ENCODE results near the gene CAMTA1.

CAMTA1 gene

GRCh38 chr1:7227654-7228053, 442.4 kb downstream of the CAMTA1 start:
- DNase-seq (ENCODE audit: extremely low spot score): no peak
- POLR2A ChIA-PET: no interaction called here
- CTCF ChIA-PET: no interaction called here
- no peak for TF ChIP-seq ARNT (IDR thresholded peaks at IDR 0.05)
- TF ChIP-seq HDGF (IDR thresholded peaks at IDR 0.05; ENCODE audit: borderline replicate concordance): no peak
- TF ChIP-seq ZNF384 (IDR thresholded peaks at IDR 0.05): no peak
- no peak for TF ChIP-seq FOXM1 (IDR thresholded peaks at IDR 0.05; ENCODE audit: borderline replicate concordance)

- TF ChIP-seq FOXK2 (IDR thresholded peaks at IDR 0.05): no peak
- TF ChIP-seq SP1 (IDR thresholded peaks at IDR 0.05): no peak
- TF ChIP-seq NFRKB (IDR thresholded peaks at IDR 0.05): no peak
- TF ChIP-seq FOXM1 (IDR thresholded peaks at IDR 0.05; ENCODE audit: borderline replicate concordance): no peak
- no peak for TF ChIP-seq ARNT (IDR thresholded peaks at IDR 0.05)
- TF ChIP-seq HDGF (IDR thresholded peaks at IDR 0.05; ENCODE audit: borderline replicate concordance): no peak
- TF ChIP-seq SUZ12 (IDR thresholded peaks at IDR 0.05): no peak
- no peak for TF ChIP-seq CTBP1 (IDR thresholded peaks at IDR 0.05; ENCODE audit: borderline replicate concordance)
- TF ChIP-seq FOXA1 (IDR thresholded peaks at IDR 0.05): no peak
- TF ChIP-seq ELF4 (IDR thresholded peaks at IDR 0.05): no peak
- TF ChIP-seq BHLHE40 (IDR thresholded peaks at IDR 0.05; ENCODE audit: borderline replicate concordance): no peak
- TF ChIP-seq LEF1 (IDR thresholded peaks at IDR 0.05; ENCODE audit: borderline replicate concordance): no peak
- no peak for TF ChIP-seq TARDBP (IDR thresholded peaks at IDR 0.05)
- TF ChIP-seq L3MBTL2 (conservative IDR thresholded peaks at IDR 0.05): no peak
- TF ChIP-seq ZNF384 (IDR thresholded peaks at IDR 0.05): no peak
- no peak for TF ChIP-seq PKNOX1 (IDR thresholded peaks at IDR 0.05)
- POLR2A ChIA-PET: no interaction called here
- CTCF ChIA-PET: no interaction called here
- no peak for DNase-seq (ENCODE audit: extremely low spot score)
These were observed 443.2 kb downstream of the CAMTA1 start for GRCh38 chr1:7228252-7228961.

- TF ChIP-seq LEF1 (IDR thresholded peaks at IDR 0.05; ENCODE audit: borderline replicate concordance): no peak
- no peak for TF ChIP-seq CTBP1 (IDR thresholded peaks at IDR 0.05; ENCODE audit: borderline replicate concordance)
- TF ChIP-seq ZNF384 (IDR thresholded peaks at IDR 0.05): no peak
- TF ChIP-seq PKNOX1 (IDR thresholded peaks at IDR 0.05): no peak
- no peak for TF ChIP-seq SP1 (IDR thresholded peaks at IDR 0.05)
- TF ChIP-seq BHLHE40 (IDR thresholded peaks at IDR 0.05; ENCODE audit: borderline replicate concordance): no peak
- no peak for TF ChIP-seq FOXK2 (IDR thresholded peaks at IDR 0.05)
- TF ChIP-seq FOXM1 (IDR thresholded peaks at IDR 0.05; ENCODE audit: borderline replicate concordance): no peak
- no peak for TF ChIP-seq SUZ12 (IDR thresholded peaks at IDR 0.05)
- no peak for TF ChIP-seq TARDBP (IDR thresholded peaks at IDR 0.05)
- ChIA-PET POLR2A (no interaction called here), CTCF (no interaction called here)
- no peak for DNase-seq (ENCODE audit: extremely low spot score)
These were observed 443.9 kb downstream of the CAMTA1 start for GRCh38 chr1:7229186-7229585.

DNA sequence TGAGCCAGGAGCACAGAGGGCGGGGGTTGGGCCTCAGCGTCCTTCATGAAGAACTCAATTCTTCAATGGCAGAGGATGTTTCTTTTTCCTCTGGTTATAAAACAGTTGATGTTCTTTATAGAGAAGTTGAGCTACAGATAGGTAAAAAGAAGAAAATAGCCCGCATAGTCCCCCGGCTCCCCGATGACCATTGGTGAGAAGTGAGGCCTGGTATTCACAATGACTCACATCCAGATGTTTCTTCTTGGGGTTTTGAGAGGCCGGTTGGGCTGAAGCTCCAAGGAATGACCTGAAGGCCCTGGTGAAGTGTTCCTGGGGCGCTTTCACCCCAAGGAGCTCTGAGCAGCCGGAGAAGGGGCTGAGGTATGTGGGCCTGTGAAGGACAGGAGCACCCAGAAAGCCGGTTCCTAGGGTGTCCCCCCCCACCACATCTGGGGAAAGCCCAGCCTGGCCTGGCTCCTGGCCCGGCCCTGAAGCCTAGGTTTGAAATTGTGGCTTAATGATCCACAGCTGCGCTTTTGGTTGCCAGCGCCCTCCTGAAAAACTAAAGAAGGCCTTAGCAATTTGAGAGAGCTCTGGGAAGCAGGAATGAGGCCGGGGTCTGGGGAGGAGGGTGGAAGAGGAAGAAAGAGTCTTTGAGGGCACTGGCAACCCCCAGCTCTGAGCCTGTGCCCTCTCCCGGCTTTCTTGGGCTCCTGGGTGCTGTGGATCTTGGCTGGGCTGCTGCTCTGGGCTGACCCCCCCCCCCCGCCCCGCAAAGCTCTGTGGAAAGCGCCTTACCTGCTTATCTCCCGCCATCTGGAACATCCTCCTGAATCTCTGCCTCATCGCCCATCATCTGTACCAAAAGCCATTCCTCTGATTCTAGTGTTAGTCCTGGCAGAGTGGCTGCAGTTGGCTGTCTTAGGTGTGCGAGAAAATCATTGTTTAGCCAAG, 444.7 kb downstream of the CAMTA1 start:
- TF ChIP-seq NFRKB (IDR thresholded peaks at IDR 0.05) (no peak), FOXM1 (IDR thresholded peaks at IDR 0.05; ENCODE audit: borderline replicate concordance) (no peak), L3MBTL2 (conservative IDR thresholded peaks at IDR 0.05) (no peak), SUZ12 (IDR thresholded peaks at IDR 0.05) (no peak), TARDBP (IDR thresholded peaks at IDR 0.05) (no peak), ARNT (IDR thresholded peaks at IDR 0.05) (no peak), LEF1 (IDR thresholded peaks at IDR 0.05; ENCODE audit: borderline replicate concordance) (no peak), FOXK2 (IDR thresholded peaks at IDR 0.05) (no peak), ELF4 (IDR thresholded peaks at IDR 0.05) (no peak), ZNF384 (IDR thresholded peaks at IDR 0.05) (no peak), FOXA1 (IDR thresholded peaks at IDR 0.05) (no peak), SP1 (IDR thresholded peaks at IDR 0.05) (no peak), BHLHE40 (IDR thresholded peaks at IDR 0.05; ENCODE audit: borderline replicate concordance) (no peak), HDGF (IDR thresholded peaks at IDR 0.05; ENCODE audit: borderline replicate concordance) (no peak), PKNOX1 (IDR thresholded peaks at IDR 0.05) (no peak), CTBP1 (IDR thresholded peaks at IDR 0.05; ENCODE audit: borderline replicate concordance) (no peak)
- ChIA-PET POLR2A (no interaction called here), CTCF (interaction anchor here (0.7 kb wide), 1 partner anchor 22 kb away, joined by 3 read pairs; no protein-coding TSS in a partner anchor)
- no peak for DNase-seq (ENCODE audit: extremely low spot score)

DNA sequence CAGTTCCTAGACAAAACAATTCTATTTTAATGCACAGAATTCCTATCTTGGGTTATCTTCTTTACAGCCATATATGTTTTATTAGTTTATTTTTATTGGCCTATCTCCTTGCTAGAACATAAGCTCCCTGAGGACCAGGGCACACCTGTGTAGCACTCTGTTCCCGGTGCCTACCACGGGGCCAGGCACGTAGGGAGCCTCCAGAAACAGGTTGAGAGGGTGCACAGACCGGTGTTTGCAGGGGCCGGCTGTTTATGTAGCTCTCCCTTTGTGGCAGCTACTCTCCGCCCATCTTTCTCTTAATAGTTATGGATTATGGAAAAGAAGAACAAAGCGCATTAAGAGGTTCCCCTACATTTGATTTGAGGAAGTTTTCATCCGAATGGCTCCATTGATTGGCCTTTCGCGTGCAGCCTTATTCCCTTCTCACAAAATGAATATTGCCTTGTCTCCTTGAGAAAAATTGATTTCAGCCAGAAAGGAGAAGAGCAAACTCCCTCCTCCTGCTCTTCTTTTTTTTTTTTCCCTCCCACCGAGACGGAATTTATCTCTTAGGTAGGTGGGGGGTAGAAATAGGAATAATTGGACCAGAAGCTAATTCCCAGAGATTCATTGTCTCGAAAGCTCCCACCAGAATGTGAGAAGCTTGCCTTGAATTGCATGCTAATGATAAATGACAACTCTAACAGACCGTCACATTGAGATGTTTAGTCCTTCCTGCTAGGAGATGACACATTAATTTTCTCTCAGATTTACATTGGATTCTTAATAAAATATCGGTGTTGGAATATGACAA, 447.4 kb downstream of the CAMTA1 start:
- TF ChIP-seq HDGF (IDR thresholded peaks at IDR 0.05; ENCODE audit: borderline replicate concordance) (no peak), FOXA1 (IDR thresholded peaks at IDR 0.05) (no peak)
- ChIA-PET POLR2A (no interaction called here), CTCF (no interaction called here)
- DNase-seq (ENCODE audit: extremely low spot score): no peak
